ENCODE results near the gene PCYT2.

The PCYT2 gene

GRCh38 chr17:81899514-81900166 lies 11.6 kb downstream of the PCYT2 start:
- no peak for DNase-seq (ENCODE audit: low read depth)

DNA sequence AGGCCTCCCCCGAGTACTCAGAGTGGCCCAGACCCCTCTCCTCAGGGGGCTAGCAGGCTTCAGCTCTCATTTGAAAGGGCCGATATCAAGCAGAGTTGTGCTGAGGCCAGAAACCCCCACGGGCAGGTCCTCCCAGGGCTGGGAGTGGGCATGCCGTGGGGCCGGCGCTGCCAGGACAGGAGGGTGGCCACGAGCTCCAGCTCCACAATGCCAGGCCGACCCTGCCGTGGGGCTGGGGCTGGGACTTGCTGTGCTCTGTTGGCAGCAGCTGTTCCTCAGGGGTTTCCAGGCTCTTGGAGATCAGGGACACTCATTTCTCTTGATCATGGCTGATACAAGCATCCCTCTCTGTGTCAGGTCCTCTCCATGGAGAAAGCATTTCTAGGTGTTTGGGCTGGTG lies 12.3 kb downstream of the PCYT2 start:
- no peak for DNase-seq (ENCODE audit: low read depth)

GRCh38 chr17:81898029-81898866 lies 13.0 kb downstream of the PCYT2 start:
- no peak for DNase-seq (ENCODE audit: low read depth)

DNA sequence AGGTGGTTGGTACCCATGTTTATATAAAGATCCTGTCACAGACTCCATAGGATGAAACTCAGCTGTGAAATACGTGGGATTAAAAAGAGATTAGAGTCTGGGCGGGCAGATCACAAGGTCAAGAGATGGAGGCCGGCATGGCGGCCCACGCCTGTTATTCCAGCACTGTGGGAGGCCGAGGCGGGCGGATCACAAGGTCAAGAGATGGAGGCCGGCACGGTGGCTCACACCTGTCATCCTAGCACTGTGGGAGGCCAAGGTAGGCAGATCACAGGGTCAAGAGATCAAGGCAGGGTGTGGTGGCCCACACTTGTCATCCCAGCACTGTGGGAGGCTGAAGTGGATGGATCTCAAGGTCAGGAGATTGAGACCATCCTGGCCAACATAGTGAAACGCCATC lies 15.8 kb downstream of the PCYT2 start:
- no peak for DNase-seq (ENCODE audit: low read depth)

DNA sequence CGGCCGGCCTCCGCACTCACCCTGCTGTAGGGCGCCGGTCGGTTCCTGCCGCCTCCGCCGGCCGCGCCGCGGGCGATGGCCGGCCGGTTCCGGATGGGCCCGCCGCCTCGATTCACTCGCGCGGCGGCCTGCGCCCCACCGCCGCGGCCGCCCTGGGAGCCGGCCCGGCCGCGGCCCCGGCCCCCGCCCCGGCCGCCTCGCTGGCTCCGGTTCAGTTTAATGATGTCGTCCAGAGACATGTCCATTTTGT lies 20.0 kb downstream of the PCYT2 start:
- no peak for DNase-seq (ENCODE audit: low read depth)

DNA sequence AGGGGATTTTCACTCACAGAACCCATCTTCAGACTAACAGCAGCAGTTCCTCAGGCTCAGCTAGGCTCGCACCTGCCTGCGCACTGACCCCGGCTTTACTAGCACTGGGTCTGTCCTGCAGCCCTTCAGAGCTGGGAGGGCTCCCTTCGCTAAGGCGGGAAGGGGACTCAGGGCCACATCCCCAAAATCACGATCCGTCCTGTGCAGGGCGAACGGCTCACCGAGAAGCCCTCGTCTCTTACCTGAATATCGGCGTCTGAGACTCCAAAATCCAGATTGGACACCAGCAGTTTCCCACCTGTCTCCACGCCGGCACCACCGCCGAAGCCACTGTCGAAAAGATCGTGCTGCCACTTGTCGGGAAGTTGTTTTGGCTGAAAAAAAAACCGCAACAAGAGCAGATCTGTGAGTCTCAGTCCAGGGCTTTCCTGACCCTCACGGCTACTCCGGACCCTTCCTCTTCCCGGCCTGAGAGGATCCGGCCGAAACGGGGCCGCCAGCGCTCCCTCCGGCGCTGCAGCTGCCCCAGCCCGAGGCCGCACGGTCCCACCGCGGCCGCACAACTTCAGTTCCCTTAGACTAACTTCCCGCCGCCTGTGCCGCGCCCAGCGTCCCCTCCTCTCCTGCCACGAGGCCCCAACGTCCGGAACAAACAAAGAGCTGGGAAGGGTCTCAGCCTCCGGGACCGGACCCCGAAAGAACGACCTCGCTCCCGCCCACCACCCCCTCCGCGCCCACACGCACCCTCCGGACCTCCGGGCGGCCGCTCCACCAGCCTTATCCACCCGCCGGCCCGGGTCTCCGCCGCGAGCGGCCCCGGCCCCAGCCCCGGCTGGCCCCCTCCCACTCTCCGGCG lies 20.5 kb downstream of the PCYT2 start:
- no peak for DNase-seq (ENCODE audit: low read depth)

DNA sequence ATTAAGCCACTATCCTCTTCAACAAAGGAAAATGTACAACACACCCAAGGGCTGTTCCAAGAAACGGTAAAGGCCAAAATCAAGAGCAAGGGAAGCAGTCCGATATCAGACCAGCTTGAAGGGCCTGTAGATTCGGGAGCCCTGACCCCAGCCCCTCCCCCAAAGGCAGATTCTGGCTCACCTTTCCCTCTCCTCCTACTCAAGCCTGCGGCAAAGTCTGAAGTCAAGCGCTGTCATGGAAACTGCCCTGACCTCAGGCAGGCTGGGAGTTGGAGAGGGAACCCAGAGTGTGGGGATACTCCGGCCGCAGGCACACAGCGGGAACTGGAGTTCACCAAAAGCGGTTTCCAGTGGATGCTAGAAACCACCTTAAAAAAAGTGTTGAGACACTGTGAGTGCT lies 21.6 kb downstream of the PCYT2 start:
- no peak for DNase-seq (ENCODE audit: low read depth)

- DNase-seq (ENCODE audit: low read depth), result no peak
These were observed 22.1 kb downstream of the PCYT2 start for GRCh38 chr17:81888988-81889595.

- DNase-seq (ENCODE audit: low read depth), result no peak
These were observed 22.9 kb downstream of the PCYT2 start for GRCh38 chr17:81888105-81888987.

DNA sequence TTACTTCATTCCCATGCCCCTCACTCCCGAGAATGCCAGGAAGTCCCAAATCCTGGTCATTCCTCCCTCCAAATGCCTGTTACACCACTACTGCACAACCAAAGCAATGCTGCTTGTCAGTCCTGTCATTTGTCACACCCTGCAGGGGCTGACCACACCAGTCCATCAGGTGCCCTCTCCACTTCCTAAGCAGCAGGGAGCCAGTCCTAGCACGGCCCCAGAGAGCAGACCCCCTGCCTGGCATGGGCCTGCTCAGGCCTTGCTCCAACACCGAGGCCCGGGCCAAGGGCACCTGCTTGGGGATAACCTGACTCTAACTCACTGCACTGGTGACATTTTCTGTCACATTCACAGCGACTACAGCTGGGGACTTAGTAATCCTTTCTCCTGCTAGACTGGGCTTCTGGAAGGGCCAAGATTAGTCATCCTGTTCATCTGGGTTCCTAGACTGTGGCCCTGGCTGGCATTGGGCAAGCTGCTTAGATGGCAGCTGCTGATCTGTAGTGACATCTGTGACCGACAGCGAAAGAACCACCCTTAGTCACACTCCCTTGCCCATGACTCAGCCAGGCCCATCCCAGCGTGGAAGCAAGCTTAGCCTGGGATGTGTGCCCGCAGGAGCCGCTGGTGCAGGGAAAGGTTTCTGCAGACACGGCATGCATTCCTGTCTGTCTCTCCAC lies 25.2 kb downstream of the PCYT2 start:
- DNase-seq (ENCODE audit: low read depth), result no peak

DNA sequence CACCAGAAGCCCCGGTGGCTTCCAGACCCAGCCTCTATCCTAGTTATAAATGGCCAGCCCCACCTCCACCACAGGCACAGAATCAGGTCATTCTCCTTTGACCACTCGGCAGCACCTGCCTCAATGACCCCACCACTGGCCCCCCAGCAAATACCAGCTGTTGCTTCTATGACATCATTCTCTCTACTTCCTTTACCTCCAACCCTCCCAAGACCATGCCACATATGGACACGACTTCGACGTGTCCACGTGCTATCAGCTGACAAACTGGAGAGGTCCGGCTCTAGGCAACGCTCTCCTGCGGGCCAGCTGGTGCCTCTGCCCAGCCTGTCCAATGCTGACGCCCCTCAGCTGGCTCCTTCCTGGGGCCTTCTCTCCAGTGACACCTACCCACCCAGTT lies 25.7 kb downstream of the PCYT2 start:
- DNase-seq (ENCODE audit: low read depth), result no peak

DNA sequence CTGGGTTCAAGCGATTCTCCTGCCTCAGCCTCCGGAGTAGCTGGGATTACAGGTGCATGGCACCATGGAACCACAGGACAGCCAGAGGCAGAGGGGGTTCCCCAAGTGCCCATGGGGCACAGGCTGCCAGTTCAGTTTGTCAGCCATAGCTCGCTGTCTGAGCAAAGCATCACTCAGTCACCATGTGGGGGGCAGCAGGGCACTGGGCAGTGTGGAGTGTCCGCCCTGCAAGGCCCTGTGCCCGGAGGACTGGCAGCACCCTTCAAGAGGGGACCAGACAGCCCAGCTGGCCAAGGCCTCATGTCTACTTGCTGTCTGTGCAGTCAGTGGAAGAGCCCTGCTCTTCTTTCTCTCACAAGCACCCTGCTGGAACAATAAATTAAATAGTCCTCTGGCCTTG lies 26.2 kb downstream of the PCYT2 start:
- no peak for DNase-seq (ENCODE audit: low read depth)

DNA sequence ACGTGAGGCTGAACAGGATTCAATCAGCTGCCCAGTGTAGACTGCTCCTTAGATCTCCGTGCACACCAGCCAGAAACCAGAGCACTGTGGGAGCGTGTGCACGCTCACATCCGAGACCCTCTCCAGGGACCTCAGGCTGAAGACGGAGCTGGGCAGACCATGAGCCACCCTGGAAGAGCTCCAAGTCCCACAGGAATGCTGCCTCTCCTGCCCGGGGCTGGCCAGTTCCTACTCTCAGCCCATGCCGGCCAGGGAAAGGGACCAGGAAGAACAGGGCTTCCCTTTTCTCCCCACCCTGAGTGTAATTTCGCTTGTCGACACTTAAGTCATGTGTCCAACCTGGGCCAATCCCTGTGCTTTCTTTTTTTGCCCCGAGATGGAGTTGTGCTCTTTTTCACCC lies 26.7 kb downstream of the PCYT2 start:
- no peak for DNase-seq (ENCODE audit: low read depth)

- no peak for DNase-seq (ENCODE audit: low read depth)
These were observed 32.1 kb downstream of the PCYT2 start for GRCh38 chr17:81879121-81879520.

DNA sequence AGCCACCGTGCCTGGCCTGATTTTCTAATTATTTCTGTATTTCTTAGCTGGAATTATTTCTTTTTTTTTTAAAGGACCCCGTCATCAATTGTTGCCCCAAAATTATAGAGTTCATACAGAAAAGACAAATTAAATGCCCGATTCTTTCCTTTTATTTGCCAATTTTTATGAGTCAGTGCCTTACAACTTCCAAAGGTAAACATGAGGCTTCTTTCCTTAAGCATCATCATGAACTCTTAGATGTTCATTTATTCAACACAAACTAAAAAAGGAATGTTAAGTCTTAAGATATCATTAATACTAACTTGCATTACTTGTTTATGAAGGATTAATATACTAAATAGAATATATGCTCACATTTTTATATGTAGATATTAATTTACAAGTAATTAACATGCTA lies 32.9 kb downstream of the PCYT2 start:
- no peak for DNase-seq (ENCODE audit: low read depth)

DNA sequence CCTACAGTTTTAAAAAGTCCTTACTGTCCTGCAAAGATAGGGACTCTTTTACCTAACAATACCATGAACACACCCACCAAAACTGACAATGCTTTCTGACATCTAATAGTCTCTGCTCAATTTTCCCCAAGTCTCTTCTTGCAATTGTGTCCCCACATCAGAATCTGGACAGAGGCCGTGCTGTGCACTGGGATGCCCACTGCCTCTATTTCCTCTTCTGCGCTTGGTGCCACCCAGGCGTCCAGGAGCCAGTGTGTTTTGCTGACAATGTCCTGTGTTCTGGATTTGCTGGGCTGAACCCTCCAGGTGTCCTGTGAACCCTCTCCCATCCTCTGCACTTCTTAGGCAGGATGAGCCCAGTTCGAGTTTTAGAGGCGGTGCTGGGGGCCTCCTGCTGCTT lies 33.6 kb downstream of the PCYT2 start:
- DNase-seq (ENCODE audit: low read depth), result no peak

- DNase-seq (ENCODE audit: low read depth), result peak; percentile 91
These were observed 39.6 kb downstream of the PCYT2 start for GRCh38 chr17:81871387-81872230.

DNA sequence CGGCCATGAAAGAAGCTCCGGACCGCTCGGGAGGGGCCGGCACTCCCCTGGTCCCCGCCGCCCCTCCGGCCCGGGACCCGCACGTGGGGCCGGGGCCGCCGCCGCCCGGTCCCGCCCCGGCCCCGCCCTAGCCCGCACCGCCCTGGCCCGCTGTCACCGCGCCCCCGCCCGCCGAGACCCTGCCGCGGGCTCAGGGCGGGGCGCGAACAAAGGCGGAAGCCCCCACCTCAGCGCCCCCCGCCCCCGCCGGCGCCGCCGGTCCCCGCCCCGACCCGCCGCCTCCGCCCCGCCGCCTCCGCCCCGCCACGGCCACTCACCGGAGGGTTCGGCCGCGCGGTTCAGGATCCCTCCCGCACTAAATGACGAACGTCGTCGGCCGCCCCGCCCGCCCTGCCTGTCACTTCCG lies 40.2 kb downstream of the PCYT2 start, which contains the start of gene ARHGDIA:
Gene ARHGDIA (minus strand): TSS at position 357 of the 406 bp plus-strand sequence. CDS start 1,407 bp downstream, outside the sequence.
- no peak for DNase-seq (ENCODE audit: low read depth)

- no peak for DNase-seq (ENCODE audit: low read depth)
These were observed 40.8 kb downstream of the PCYT2 start for GRCh38 chr17:81870131-81870980.

All from stimulated activated CD8-positive, alpha-beta memory T cell treated with anti-CD3 and anti-CD28 coated beads, Interleukin-15, amount 100 ng/mL, for 1 hour (primary cell).